ENCODE data around the gene RMND5B.
A peak's percentile ranks its signal among the peaks of the same experiment; 100 is the strongest.
"Not testable (repeated sequence)": the region's sequence is repeated elsewhere in the genome, so short reads cannot be mapped to it uniquely, and the experiment has no call there.

Gene RMND5B

DNA sequence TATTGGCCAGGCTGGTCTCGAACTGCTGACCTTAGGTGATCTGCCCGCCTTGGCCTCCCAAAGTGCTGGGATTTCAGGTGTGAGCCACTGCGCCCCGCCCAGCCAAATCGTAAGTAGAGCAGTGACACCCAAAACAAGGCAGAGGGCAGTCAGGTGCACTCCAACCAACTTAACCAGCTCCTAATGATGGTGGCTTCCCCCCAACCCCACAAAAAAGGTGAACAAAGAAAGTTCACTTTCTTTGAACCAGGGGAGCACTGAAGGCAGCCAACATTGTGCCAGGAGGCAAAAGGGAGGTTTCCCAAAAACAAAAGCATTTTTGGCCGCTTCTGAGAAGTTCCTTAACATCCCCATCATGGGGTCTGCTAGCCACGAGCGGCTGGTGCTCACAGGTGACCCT is 46.8 kb downstream of the RMND5B start:
- DNase-seq: no peak

DNA sequence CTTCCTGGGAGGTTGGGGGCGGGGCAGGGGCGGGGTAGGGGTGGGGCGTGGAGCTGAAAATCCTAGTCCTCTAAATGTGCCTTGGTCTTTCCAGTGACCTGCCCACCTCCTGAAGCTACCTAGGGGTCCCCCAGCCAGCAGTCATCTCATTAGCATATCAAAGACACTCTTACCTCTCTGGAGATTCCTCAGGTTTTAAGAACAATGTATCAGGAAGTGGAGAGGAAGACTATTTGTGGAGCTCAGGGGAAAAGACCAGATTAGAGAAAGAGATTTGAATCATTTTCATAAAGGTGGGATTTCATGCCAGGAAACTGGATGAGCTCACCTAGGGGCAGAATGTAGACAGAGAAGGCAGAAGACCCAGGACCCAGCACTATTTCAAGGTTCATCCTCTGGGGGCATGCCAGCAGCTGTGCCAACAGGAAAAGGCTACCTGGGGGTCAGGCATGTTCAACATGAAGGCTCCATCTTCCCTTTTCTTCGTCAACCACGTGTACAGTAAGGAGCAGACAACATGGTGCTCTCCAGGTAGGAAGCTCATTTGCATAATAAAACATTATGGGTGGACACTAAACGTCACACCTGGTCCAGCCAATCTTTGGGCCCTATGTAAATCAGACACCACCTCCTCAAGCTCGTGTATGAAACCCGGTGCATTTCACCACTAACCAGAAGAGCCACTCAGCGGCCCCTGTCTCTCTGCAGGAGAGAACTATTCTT is 49.5 kb downstream of the RMND5B start:
- no peak for DNase-seq

DNA sequence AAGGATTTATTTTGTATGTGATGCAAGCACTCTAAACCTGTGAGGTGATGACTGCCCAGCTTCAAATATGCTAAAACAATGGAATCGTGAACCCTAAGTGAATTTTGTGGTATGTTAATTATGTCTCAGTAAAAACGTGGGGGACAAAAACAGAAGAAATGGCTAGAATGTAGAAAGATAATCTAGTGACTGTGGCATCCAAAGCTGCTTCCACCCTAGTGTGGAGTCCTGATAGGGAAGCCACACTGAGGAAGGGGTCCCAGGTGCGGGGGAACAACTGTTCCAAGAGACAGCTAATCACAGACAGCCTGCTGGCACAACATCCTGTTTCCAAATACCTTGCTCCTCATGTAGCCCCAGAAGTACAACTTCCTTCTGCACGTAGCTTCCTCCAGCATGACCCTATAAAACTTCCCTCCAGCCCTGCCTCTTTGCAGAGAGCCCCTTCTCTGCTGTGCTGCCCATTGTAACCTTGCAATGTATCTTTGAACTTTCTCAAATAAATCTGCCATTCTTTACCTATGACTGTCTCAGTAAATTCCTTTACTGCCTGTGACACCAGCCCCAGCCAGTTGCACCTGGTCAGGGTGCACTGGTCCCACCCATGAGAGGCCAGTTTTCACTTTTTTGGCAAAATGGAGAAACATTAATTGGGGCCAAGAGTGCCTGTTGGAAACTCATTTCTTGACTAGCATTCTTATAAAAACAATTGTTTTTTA is 51.5 kb downstream of the RMND5B start:
- DNase-seq: peak; percentile 68

DNA sequence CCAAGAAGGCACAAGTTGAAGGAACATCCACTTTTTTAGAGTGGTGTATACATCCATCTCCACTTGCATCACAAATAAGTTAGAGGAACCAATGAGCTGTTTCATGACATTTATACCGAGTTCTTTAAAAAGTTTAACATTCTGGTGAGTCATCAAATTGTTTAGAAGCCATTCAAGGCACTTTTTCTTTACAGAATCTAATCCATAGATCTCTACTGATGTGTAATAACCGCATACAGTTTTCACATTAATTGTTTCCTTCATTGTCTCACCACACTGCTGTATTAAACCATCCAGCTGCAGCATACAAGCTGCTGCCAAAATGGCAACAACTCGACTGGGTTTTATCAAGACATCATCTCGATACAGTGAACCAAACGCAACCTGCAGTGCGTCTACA is 55.6 kb downstream of the RMND5B start:
- no peak for DNase-seq

DNA sequence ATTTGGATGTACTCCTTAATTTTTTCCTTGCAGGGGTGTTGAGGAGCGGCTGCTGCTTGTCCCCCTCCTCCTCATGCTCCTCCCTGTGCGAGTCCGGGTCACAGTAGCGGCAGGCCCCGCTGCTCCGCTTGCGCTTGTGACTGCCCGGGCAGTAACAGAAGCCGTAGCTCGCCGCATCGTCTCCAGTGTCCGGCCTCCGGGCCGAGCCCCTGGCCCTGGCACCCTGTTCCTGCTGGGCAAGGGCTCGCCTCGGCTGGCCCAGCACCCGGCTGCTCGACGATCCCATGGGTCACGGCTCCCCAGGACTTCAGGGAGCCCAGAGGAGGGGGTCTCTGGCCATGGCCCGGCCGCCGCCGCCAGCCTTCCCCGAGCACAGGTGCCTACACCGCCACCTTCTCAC is 56.2 kb downstream of the RMND5B start, which contains the start of gene GMCL2:
Gene GMCL2 (minus strand): TSS at position 358 of the 400 bp plus-strand sequence. CDS start 72 bp downstream, at position 286.
- DNase-seq: no peak

DNA sequence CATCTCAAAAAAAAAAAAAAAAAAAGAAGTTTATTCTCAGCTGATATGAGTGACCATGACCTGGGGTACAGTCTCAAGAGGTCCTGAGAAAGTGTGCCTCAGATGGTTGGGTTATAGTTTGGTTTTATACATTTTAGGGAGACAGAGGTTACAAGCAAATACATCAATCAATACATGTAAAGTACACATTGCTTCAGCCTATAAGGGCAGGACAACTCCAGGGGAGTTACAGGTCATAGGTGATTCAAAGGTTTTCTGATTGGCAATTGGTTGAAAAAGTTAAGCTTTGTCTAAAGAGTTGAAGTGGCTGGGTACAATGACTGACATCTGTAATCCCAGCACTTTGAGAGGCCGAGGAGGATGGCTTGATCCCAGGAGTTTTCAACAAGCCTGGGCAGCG is 58.6 kb downstream of the RMND5B start:
- no peak for DNase-seq

DNA sequence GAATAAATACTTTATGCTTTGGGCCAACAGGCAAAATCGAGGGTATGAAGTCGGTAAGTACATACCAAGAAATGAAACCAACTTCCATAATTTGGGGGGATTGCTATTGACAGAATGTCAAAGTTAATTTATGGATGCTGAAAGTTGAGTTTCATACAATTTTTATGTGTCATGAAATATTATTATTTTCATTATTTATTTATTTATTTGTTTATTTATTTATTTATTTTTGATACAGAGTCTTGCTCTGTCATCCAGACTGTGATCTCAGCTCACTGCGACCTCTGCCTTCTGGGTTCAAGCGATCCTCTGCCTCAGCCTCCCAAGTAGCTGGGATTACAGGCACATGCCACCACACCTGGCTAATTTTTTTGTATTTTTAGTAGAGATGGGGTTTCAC is 60.8 kb downstream of the RMND5B start:
- DNase-seq: no peak

DNA sequence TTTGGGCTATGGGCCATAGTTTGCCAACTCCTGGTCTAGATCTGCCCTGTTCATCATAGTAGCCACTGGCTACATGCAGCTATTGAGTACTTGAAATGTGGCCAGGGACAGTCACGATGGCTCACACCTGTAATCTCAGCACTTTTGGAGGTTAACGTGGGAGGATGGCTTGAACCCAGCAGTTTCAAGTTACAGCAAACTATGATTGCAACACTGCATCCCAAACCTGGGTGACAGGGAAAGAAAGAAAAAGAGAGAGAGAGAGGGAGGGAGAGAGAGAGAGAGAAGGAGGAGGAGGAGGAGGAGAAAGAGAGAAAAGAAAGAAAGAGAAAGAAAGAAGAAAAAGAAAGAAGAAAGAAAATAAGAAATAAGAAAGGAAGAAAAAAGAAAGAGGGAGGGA is 61.4 kb downstream of the RMND5B start:
- no peak for DNase-seq

DNA sequence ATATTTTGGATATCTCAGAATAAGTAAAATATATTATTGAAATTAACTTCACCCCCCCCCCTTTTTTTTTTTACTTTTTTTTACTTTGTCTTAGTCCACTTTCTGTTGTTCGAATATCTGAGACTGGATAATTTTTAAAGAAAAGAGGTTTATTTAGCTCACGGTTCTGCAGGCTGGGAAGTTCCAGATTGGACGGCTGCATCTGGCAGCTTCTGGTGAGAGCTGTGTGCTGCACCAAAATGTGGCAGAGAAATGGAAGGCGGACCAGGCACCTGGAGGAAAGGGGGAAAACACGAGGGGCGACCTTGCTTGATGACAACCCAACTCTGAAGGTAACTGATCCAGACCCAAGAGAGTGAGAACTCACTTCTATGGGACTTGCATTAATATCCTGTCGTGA is 62.0 kb downstream of the RMND5B start:
- no peak for DNase-seq

DNA sequence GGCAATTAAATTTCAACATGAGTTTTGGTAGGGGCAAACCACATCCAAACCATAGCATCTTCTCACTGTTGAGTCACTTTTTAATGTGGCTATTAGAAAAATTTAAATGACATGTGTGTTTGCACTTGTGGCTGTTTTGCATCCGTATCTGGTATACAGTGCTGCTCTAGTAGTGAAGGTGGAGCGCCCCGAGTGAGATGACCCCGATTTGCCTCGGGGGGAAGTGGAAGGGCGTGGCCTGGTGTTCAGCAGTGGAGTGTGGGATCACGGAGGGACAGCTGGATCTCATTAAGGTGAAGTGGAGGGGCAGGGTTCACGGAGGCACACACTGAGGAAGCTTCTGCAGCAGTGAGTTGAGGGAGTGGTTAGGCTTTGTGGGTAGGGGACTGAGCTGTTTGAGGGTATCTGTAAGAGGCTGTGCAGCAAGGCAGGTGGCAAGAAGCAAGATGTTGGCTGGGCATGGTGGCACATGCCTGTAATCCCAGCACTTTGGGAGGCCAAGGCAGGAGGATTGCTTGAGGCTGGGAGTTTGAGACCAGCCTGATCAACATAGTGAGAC is 62.5 kb downstream of the RMND5B start:
- DNase-seq: no peak

DNA sequence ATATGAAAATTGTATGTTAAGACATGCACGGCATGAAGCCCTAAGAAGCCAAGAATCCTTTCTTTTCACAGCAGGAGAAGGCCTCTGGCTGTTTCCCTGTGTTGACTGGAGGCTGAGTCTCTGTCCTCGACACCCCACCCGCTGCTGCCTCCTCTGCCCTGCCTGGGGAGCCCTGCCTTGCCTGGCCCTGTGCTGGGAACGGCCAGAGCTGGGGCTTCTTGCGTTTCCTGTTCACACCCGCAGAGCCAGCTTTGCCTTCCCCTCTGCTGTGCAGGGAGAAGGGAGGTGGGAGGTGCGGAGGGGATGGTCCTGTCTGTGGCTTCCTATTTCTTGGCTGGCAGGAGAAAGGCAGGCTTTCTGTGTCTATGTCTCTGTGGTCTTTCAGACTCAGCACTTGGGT is 63.2 kb downstream of the RMND5B start:
- no peak for DNase-seq

DNA sequence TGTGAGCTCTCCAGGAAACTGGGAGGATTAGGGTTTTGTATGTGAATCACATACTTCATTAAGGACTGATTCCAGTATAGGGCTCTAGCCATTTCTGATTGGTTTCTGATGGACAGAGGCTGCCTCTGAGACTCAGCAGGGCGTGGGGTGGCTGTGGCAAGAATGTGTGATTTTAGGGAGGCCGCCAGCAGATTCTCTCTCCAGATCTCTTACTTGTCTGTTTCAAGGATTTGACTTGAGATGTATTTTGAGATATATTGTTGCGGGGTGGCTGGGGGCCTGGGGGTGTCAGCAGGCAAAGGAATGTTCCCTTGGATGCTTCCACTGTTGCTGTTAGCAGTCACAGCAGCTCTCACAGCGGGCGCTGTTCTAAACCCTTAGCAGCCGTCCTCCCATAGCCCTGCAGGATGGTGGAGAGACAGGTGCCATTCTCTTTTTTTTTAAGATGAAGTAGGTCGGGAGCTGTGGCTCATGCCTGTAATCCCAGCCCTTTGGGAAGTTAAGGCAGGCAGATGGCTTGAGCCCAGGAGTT is 65.5 kb downstream of the RMND5B start:
- no peak for DNase-seq

DNA sequence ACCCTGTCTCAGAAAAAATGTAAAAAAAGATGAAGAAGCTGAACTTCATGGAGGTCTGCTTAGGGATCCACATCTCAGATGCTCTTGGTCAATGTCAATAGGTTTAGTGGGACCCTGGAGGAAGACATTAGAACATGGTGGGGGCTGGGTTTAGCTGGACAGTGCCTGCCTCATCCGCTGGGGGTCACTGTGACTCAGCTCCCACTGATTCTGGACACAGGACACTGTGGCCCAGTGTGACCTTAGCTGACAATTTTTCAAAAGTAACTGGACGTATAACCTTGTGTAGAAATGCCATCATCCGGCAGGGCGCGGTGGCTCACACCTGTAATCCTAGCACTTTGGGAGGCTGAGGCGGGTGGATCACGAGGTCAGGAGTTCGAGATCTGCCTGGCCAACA is 66.2 kb downstream of the RMND5B start:
- DNase-seq: no peak

DNA sequence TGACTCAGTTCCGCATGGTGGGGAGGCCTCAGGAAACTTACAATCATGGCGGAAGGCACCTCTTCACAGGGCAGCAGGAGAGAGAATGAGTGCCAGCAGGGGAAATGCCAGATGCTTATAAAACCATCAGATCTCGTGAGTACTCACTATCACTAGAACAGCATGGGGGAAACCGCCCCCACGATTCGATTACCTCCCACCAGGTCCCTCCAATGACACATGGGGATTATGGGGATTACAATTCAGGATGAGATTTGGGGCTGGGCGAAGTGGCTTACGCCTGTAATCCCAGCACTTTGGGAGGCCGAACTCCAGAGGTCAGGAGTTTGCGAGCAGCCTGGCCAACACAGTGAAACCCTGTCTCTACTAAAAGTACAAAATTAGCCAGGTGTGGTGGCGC is 67.3 kb downstream of the RMND5B start:
- DNase-seq: not testable (repeated sequence)

DNA sequence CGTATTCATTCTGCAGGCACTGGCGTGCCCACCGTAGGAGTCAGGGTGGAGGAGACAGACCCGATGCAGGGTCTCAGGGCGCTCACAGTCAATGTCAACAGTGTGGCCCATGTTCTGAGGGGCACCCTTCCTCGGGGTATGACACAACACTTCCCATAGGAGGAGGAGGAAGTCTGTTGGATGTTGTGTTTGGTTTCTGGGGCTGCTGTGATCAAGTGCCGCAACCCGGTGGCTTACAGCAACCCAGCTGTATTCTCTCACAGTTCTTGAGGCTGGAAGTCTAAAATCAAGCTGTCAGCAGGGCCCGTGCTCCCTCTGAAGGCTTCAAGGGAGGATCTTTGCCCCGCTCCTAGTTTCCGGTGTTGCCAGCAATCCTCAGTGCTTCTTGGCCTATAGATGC is 67.9 kb downstream of the RMND5B start:
- DNase-seq: no peak

DNA sequence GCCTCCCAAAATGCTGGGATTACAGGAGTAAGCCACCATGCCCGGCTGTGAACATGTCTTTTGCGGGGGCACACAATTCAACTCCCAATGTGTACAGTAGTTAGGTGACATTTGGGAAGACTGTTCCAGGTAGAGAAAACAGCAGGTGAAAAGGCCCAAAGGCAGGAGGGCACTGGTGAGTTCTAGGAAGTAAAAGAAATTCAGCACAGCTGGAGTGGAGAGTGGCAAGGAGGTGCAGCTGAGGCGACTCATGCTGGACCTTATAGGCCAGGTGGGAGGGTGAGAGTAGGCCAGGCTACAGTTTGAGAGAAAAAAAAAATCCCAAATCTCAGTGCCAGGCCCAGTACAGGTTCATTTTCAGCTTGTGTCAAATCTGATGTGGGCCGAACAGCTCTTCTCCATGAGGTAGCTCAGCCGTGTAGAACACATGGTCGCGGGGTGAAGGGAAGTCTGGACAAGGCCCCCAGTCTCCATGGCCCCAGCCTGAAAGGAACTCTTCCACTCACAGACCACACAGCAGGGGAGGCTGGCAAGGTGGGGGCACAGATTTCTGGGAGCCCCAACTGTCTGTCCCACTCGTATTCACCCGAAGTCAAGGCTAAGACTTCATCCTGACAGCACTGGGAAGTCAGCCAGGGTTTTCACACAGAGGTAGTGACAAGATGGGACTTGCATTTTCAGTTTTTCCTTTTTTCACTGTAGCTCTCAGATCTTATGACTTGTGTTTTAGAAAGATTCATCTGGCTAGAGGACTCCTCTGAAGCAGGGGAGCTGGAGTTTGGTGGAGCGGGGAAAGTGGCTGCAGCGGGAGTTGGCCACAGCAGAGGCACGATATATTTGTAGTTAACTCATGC is 69.0 kb downstream of the RMND5B start:
- DNase-seq: no peak

All from hematopoietic multipotent progenitor cell treated with erythropoietin and hydrocortisone succinate and interleukin-3 and kit ligand, for 8 days (in vitro differentiated cells).